Breast epithelium (tissue), 4 donors: ENCODE measurements around the gene SLC8A3. TPM values are rescaled to one million over a fixed set of nuclear protein-coding genes. Genes with fewer than 3 reads are reported as not detected.

ENCODE experiments used
- DNase-seq, 2 donors: peaks; one replicate each; pipeline ENCODE4 v3.0.0-alpha.2; 2019; ENCODE audit warnings: low spot score in 2 of 2
- H3K27ac ChIP-seq, 2 donors: fragments of 200-600 bp; sonication (generic) in 1 of 2; one replicate each; pipeline ENCODE4 v1.5.1; 2016 to 2019; ENCODE audit warnings: mild to moderate bottlenecking in 1 of 2
- H3K27me3 ChIP-seq, 2 donors: fragments of 200-600 bp; sonication (generic) in 1 of 2; one replicate each; pipeline versions ENCODE4 v1.5.1 to v1.6.0; 2017 to 2019; ENCODE audit warnings: control low read depth in 1 of 2, mild to moderate bottlenecking in 1 of 2
- H3K36me3 ChIP-seq: fragments of 200-600 bp; one replicate; pipeline ENCODE4 v1.5.1; 2019
- H3K4me1 ChIP-seq, 2 donors: fragments of 200-600 bp; sonication (generic); one replicate each; pipeline ENCODE4 v1.5.1; 2016 to 2019; ENCODE audit warnings: control low read depth in 1 of 2
- H3K4me3 ChIP-seq, 3 donors: fragments of 200-600 bp; sonication (generic); 1 replicate in 2 of 3; 2 replicates in 1 of 3; pipeline ENCODE4 v1.5.1; 2016 to 2019; ENCODE audit warnings: mild to moderate bottlenecking in 3 of 3, moderate library complexity in 2 of 3
- H3K9me3 ChIP-seq, 2 donors: fragments of 200-600 bp; sonication (generic) in 1 of 2; one replicate each; pipeline ENCODE4 v1.5.1; 2016 to 2019; ENCODE audit warnings: control low read depth in 1 of 2
- CTCF ChIP-seq, 3 donors: fragments of 450-650 bp; IDR thresholded peaks; one replicate each; pipeline ENCODE4 v1.5.1; 2016 to 2017; ENCODE audit warnings: antibody characterized with exemption in 3 of 3, mild to moderate bottlenecking in 3 of 3, moderate library complexity in 3 of 3
- POLR2A ChIP-seq: fragments of 450-650 bp; IDR thresholded peaks from one replicate; pipeline ENCODE4 v1.6.1; 2016; ENCODE audit warnings: antibody characterized with exemption, mild to moderate bottlenecking, moderate library complexity
- POLR2AphosphoS5 ChIP-seq, 3 donors: sonication (generic); formaldehyde crosslinking; IDR thresholded peaks; one replicate each; pipeline ENCODE4 v1.6.1; 2017; ENCODE audit warnings: antibody characterized with exemption in 3 of 3
- intact Hi-C: fragments of 100-400 bp; cut with DNase I; formaldehyde crosslinking; loops from one replicate; pipeline ENCODE4 v1.15.1; 2023; ENCODE audit warnings: low total_unique reads
- total RNA-seq, 3 donors: library from RNA; depleted of rRNA; stranded (reverse); fragments of >200 nt; gene quantifications; one replicate each; pipeline ENCODE4 v1.1.0, GENCODE V29; 2016

SLC8A3 gene
- total RNA-seq, 3 donors from 2014 or later, result 0.59 to 1.8 TPM; not detected in 1

GRCh38 chr14:70173569-70173968 is 15.2 kb downstream of the SLC8A3 start:
- no peak overlapping the region for H3K27ac ChIP-seq
- no peaks in the 10 kb centered on the region for H3K9me3 ChIP-seq
- no peaks in the 10 kb centered on the region for H3K36me3 ChIP-seq
- TF ChIP-seq CTCF (IDR thresholded peaks at IDR 0.05) (no peak), POLR2AphosphoS5 (IDR thresholded peaks at IDR 0.05) (no peak), POLR2A (no peak)
- no peak for DNase-seq
- intact Hi-C loops, result no loop called here
- H3K27me3 ChIP-seq, result peaks cover 0 to 6% of the 10 kb centered on the region in 2 donors
- H3K4me3 ChIP-seq, result no peak overlapping the region
- no peaks in the 10 kb centered on the region for H3K4me1 ChIP-seq

- TF ChIP-seq CTCF (IDR thresholded peaks at IDR 0.05), result no peak
- TF ChIP-seq POLR2AphosphoS5 (IDR thresholded peaks at IDR 0.05), result no peak
- TF ChIP-seq POLR2A, result no peak
- DNase-seq, result no peak
- intact Hi-C loops, result no loop called here
Observed at GRCh38 chr14:70171726-70172125, 17.0 kb downstream of the SLC8A3 start.

GRCh38 chr14:70170976-70171375 is 17.8 kb downstream of the SLC8A3 start:
- no peaks in the 10 kb centered on the region for H3K4me1 ChIP-seq
- no peak for DNase-seq
- H3K4me3 ChIP-seq, result no peak overlapping the region
- no peaks in the 10 kb centered on the region for H3K36me3 ChIP-seq
- H3K9me3 ChIP-seq, result no peaks in the 10 kb centered on the region
- peaks cover 0 to 14% of the 10 kb centered on the region in 2 donors for H3K27me3 ChIP-seq
- TF ChIP-seq CTCF (IDR thresholded peaks at IDR 0.05) (no peak), POLR2AphosphoS5 (IDR thresholded peaks at IDR 0.05) (no peak), POLR2A (no peak)
- H3K27ac ChIP-seq, result no peak overlapping the region
- intact Hi-C loops, result no loop called here

More at GRCh38 chr14:70171726-70172125, 17.0 kb downstream of the SLC8A3 start:
- Histone ChIP-seq H3K9me3 (no peaks in the 10 kb centered on the region), H3K36me3 (no peaks in the 10 kb centered on the region), H3K27me3 (peaks cover 0 to 11% of the 10 kb centered on the region in 2 donors), H3K4me1 (no peaks in the 10 kb centered on the region), H3K27ac (no peak overlapping the region), H3K4me3 (no peak overlapping the region)

- no peak overlapping the region for H3K27ac ChIP-seq
- peaks cover 0 to 12% of the 10 kb centered on the region in 2 donors for H3K27me3 ChIP-seq
- DNase-seq, result no peak
- TF ChIP-seq POLR2AphosphoS5 (IDR thresholded peaks at IDR 0.05), result no peak
- no peak for TF ChIP-seq POLR2A
- TF ChIP-seq CTCF (IDR thresholded peaks at IDR 0.05), result no peak
- H3K4me3 ChIP-seq, result no peak overlapping the region
- no peaks in the 10 kb centered on the region for H3K36me3 ChIP-seq
- H3K9me3 ChIP-seq, result no peaks in the 10 kb centered on the region
- intact Hi-C loops, result no loop called here
- no peaks in the 10 kb centered on the region for H3K4me1 ChIP-seq
Observed at GRCh38 chr14:70168406-70168805, 20.3 kb downstream of the SLC8A3 start.

GRCh38 chr14:70166530-70167203 is 22.1 kb downstream of the SLC8A3 start:
- no peak for DNase-seq
- intact Hi-C loops, result no loop called here
- Histone ChIP-seq H3K36me3 (no peaks in the 10 kb centered on the region), H3K9me3 (no peaks in the 10 kb centered on the region), H3K4me1 (no peaks in the 10 kb centered on the region), H3K27ac (no peak overlapping the region), H3K27me3 (peaks cover 0 to 9% of the 10 kb centered on the region in 2 donors), H3K4me3 (no peak overlapping the region)
- no peak for TF ChIP-seq CTCF (IDR thresholded peaks at IDR 0.05)
- TF ChIP-seq POLR2AphosphoS5 (IDR thresholded peaks at IDR 0.05), result no peak
- no peak for TF ChIP-seq POLR2A
